ENCODE measurements around the gene EGFL8. TPM values are rescaled to one million over a fixed set of nuclear protein-coding genes. Genes with fewer than 3 reads are reported as not detected.
A peak's percentile ranks its signal among the peaks of the same experiment; 100 is the strongest.

EGFL8 gene
- total and polyA plus RNA-seq, 9 of the 15 experiments (the other 6 are each of a cell fraction or from before 2014, with no cell fraction given), result 2.2 to 47.4 (median 14.2) TPM

GRCh38 chr6:32175711-32176475 is 11.5 kb downstream of the EGFL8 start, which contains the start of gene AGPAT1 (continued):
- TF ChIP-seq ZBTB26 (CRISPR knock-in tag; IDR thresholded peaks at IDR 0.05), result 0 out of 2 replicates have a peak, but pooled peaks have one; percentile 20
- peak; percentile 68 for TF ChIP-seq EHMT2 (IDR thresholded peaks at IDR 0.05)
- peak; percentile 20; the same call in 1 of the 2 replicates for TF ChIP-seq SIN3B (IDR thresholded peaks at IDR 0.05; ENCODE audit: low read depth)
- TF ChIP-seq NFYB (IDR thresholded peaks at IDR 0.05; ENCODE audit: extremely low read depth, insufficient read length), result peak; percentile 48
- 0 out of 2 replicates have a peak, but pooled peaks have one; percentile 17 for TF ChIP-seq ZNF707 (CRISPR knock-in tag; conservative IDR thresholded peaks at IDR 0.05)
- 0 out of 2 replicates have a peak, but pooled peaks have one; percentile 50 for TF ChIP-seq THAP12 (CRISPR knock-in tag; IDR thresholded peaks at IDR 0.05)
- TF ChIP-seq ZZZ3 (IDR thresholded peaks at IDR 0.05), result no peak
- TF ChIP-seq TRIM28 (IDR thresholded peaks at IDR 0.05), result no peak
- TF ChIP-seq OTX1 (CRISPR knock-in tag; IDR thresholded peaks at IDR 0.05), result peak; percentile 86
- TF ChIP-seq ELF1 (tag; IDR thresholded peaks at IDR 0.05), result peak; percentile 49; the same call in 1 of the 2 replicates
- no peak for TF ChIP-seq PREB (CRISPR knock-in tag; IDR thresholded peaks at IDR 0.05)
- TF ChIP-seq FOXP1 (CRISPR knock-in tag; IDR thresholded peaks at IDR 0.05), result peak; percentile 40; the same call in 1 of the 2 replicates
- peak; percentile 80 for TF ChIP-seq SUPT5H (IDR thresholded peaks at IDR 0.05)
- peak; percentile 76 for TF ChIP-seq FOS (IDR thresholded peaks at IDR 0.05; ENCODE audit: extremely low read depth, insufficient read length)
- peak; percentile 83; the same call in 1 of the 2 replicates for TF ChIP-seq HBP1 (CRISPR knock-in tag; IDR thresholded peaks at IDR 0.05)
- TF ChIP-seq AFF1 (IDR thresholded peaks at IDR 0.05; ENCODE audit: low read depth in 1 of 2, partially characterized antibody in 2 of 2), result peak; percentile 41 to 55
- TF ChIP-seq WHSC1 (IDR thresholded peaks at IDR 0.05; ENCODE audit: low read length), result no peak

Data from K562 (cell line).